Measurements from ENCODE around the gene CDH23.
A peak's percentile ranks its signal among the peaks of the same experiment; 100 is the strongest.

Gene CDH23

DNA sequence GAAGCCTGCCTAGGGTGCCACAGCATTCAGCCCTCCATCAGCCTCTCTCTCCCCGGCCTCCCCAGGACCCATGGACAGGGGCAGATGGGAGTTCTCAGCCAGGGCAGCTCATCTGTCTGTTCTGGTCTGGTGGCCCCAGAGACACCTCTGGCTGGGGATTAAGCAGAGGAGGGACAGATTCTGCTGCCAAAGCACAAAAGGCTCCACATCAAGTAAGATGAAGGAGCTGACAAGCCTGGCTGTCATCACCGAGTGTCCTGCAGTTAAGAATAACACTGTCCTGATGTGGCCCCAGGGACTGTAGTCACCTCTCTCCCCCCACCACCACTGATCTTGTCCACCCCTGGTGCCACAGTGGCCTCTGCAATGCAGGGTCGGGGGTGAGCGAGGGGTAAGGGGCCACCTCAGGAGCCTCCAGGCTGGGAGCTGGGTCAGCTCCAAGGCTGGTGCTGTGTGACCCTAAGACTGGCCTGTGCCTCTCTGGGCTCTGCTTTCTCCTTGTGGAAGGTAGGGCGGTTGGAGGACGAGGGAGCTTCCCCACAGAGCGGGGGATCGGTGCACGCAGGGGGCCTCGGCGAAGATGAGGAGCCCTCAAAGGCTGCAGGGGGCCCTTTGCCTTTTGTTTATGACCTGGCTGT is 304.1 kb downstream of the CDH23 start:
- no peak for DNase-seq
- intact Hi-C loops (cut with DNase I), result no loop called here

DNA sequence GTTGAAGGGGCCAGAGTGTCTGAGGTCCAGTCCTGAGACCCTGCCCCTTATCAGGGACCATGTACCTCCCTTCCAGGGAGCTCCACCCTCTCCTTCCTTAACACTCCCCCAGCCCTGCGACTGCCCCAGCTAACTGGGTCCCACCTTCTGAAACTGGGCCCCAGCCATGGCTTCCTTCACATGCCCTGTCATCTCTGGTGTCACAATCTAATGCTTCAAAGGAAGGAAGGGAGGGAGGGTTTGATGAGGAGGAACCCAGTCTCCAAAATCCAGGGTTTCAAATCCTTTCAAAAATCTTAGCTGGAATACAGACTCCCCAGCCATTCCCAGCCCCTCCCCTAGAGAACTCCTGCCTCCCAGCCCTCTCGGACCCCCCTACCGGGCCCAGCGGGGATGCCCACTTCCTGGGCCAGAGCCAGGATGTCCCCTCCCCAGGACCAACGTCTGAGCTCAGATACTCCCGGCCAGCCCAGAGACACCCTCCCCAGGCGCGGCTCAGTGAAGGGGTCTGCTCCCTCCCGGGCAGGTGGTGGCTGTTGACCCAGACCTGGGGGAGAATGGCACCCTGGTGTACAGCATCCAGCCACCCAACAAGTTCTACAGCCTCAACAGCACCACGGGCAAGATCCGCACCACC is 304.9 kb downstream of the CDH23 start:
- DNase-seq, result no peak
- intact Hi-C loops (cut with DNase I), result no loop called here

DNA sequence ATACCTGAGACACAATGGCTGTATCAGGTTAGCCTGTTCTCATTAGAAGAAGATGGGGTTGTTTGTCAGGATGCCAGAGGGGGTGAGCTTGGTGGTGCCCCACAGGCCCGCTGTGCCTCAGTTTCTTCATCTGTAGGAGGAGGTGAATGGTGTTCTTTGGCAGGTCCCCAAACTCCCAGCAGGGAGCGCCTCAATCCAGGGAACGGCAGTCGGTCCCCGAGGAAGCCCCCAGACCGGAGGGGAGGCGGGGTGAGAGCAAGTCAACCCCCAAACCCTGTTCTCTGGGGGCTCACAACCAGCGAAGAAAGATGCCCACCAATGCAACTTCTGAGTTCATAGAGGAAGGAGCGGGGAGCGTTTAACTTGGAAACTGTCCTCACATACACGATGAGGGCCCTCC is 306.9 kb downstream of the CDH23 start:
- DNase-seq, result no peak
- intact Hi-C loops (cut with DNase I), result no loop called here

DNA sequence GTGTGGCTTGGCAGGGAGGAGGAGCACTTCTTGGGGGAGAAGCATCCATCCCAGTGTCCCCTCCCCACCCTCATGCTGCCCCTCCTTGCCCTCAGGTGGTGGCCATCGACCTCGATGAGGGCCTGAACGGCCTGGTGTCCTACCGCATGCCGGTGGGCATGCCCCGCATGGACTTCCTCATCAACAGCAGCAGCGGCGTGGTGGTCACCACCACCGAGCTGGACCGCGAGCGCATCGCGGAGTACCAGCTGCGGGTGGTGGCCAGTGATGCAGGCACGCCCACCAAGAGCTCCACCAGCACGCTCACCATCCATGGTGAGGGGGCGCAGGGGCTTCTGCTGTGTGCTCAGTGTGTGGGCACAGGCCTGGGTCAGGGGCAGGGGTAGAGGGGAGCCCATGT is 308.1 kb downstream of the CDH23 start:
- intact Hi-C loops (cut with DNase I), result loop anchor here (5.0 kb wide), 1 partner anchor 388 kb away; the partner anchor contains the start of gene SLC29A3
- no peak for DNase-seq

DNA sequence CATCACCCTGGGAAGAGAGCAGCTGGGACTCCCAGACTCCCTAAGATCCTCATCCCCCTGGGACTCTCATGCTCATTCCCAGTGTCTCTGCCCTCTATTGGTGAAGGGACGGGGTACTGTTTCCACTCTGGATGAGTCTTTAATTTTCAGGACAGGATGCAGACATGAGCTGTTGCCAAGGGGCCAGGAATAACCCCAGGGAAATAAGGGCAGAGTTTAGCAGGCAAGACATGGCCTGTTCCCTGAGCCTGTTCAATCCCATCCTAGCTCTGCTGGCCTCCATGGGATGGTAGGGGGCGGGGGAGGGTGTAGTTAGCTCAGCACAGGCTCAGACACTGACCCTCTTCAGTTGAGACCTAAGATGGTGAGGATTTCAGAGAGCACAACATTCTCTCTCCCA is 308.9 kb downstream of the CDH23 start:
- intact Hi-C loops (cut with DNase I), result loop anchor here (5.0 kb wide), 1 partner anchor 388 kb away; the partner anchor contains the start of gene SLC29A3

DNA sequence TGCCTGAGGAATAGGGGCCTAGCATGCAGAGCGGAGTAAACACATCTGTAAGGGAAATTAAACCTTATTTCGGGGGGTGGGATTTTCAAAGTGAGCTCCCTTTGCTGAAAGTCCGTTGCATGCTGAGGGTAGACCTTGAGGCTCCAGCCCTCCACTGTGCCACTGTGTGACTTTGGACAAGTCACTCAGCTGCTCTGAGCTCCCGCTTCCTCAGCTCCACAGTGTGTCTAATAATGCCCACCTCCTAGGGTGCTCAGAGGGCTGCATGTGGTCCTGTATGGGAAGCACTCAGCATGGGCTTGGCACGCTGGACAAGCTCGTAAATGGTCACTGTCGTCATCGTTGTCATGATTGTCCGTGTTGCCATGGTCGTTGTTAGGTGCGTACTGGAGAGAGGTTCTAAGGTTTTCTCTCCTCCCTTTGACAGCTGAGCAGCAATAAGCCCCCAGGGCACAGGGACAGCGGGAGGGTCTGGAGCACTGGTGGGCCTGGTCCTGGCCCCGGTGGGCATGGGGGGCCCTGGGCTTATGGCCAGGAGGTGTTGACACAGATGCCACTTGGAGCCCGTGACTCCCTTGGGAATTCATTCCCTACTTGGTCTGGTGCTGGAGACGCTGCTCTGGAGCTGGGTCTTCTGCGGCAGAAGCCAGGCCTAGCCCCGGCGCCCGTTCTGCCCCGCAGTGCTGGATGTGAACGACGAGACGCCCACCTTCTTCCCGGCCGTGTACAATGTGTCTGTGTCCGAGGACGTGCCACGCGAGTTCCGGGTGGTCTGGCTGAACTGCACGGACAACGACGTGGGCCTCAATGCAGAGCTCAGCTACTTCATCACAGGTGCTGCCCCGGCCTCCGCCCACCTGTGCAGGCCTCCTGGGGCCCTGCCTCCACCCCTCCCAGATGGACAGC is 309.7 kb downstream of the CDH23 start:
- intact Hi-C loops (cut with DNase I), result loop anchor here (5.0 kb wide), 1 partner anchor 389 kb away; the partner anchor contains the start of gene SLC29A3
- no peak for DNase-seq

More for the DNA sequence above, 308.9 kb downstream of the CDH23 start:
- no peak for DNase-seq

DNA sequence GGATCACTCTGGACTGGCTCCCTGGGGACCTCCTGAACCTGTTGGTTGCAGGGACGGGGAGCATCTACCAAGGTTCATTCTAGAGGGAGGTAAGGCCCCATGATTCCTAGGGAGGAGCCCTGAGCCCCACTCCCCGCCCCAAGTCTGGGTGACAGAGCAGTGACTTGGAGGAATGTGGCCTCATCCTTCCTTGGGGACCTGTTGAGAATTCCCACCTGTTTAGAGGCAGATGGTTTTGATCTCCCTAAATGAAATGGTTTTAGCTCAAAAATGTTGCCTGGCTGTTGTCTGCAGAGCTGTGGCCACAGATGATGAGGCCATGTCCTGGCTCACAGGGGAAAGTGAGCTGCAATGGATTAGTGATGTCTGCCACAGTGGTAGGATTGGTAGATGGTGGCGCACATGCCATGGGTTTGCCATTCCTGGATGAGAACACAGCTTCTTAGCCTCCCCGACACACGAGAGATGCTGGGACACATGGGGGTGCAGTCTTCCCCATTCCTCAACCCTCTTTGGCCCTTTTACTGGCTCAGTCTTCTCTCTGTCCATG is 310.6 kb downstream of the CDH23 start:
- no peak for DNase-seq
- intact Hi-C loops (cut with DNase I), result loop anchor here (5.0 kb wide), 1 partner anchor 390 kb away; the partner anchor contains the start of gene SLC29A3

DNA sequence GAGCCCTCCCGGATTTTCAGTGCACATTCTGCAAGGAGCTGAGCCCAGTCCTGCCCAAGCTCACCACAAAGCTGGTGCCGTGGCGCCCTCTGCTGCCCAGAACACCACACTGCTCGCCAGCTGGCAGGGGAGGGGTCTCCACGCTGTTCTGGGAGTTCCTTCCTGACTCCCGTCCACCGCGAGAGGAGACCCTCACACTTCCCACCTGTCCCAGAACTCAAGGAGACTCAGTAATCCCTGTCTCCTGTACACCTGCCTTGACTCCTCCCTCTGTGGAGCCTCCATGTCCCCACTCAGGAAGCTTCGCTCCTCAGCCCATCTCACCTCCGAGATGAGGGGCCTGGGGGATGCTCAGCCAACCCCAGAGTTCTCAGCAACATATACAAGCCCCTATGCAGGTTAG is 311.6 kb downstream of the CDH23 start:
- intact Hi-C loops (cut with DNase I), result loop anchor here (5.0 kb wide), 1 partner anchor 391 kb away; the partner anchor contains the start of gene SLC29A3
- peak; percentile 57 to 91 (median 77) for DNase-seq

DNA sequence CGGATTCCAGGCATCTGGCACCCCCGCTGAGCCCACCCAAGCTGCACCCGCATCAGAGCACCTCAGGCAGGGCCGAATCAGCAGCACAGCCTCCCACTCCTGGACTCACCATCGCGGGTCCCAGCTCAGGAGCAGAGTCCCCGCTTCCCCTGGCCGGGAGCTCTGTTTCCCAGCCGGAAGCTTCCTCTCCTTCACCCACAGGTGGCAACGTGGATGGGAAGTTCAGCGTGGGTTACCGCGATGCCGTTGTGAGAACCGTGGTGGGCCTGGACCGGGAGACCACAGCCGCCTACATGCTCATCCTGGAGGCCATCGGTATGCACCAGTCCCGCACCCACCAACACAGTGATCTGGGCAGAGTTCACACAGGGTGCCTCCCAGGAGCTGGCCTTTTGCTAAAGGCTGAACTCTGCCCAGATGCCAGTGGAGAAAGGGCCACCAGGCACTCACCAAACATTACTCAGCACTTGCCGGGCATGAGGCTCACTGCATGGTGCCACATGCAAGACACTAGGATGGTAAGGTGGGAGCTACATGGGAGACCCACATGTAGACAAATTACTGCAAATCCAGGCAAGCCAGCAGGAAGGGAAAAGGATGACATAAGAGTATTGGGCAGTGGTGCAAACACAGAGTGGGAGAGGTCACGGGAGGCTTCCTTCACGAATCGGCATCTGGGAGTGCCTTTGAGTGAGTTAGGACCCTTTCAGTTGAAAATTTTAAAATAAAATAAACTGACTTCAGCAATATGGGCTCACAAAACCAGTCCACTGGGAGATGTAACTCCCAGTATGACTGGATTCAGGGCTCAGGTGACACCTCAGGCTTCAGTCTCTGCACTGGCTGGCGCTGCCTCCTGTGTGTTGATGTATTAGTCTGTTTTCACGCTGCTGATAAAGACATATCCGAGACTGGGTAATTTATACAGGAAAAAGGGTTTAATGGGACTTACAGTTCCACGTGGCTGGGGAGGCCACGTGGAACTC is 312.5 kb downstream of the CDH23 start:
- intact Hi-C loops (cut with DNase I), result loop anchor here (5.0 kb wide), 1 partner anchor 392 kb away; the partner anchor contains the start of gene SLC29A3
- DNase-seq, result no peak

DNA sequence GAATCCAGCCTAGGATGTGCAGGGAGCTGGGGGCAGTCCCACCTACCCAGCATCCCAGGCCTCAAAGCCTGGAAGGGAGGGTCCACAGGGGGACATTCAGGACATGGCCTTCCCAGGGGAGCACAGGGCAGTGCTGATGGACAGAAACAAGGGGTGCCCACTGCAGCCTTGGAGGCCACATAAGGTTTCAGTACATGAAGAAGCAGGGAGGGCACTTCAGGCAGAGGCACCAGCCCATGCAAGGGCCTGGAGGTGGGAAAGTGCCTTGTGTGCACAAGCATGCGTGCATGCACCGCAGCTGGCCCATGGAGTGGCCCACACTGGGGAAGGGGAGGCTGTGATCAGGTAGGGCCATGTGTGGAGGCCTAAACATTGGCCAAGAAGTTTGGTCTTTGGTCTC is 313.8 kb downstream of the CDH23 start:
- DNase-seq, result no peak
- intact Hi-C loops (cut with DNase I), result loop anchor here (5.0 to 10.0 kb wide), 3 partner anchors 184 to 333 kb away; no protein-coding TSS in a partner anchor

DNA sequence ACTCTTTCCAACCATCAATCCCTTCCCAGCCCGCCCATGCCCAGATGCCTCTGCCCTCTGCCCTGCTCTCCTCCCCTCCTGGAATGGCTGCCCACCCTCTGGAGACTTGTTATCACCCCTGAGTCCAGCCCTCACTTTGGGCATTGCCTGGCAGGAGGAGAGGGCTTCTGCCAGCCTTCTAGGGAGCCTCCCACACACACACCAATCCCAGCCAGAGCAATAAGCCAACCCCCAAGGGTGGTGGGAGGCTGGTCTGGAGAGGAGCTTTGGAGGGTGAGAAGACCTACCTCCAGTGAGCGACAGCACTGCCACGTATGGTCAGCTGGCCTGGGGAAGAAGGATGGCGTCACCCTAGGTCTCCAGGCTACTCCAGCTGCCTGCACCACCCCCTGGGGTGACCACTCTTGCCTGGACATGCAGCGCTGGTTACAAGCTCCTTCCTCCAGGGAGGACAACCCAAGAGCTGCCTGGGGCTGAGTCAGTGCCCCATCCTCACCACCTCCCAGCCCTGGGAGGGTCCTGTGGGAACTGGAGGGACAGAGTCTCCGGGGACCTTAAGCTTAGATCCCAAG is 314.4 kb downstream of the CDH23 start:
- DNase-seq, result no peak
- intact Hi-C loops (cut with DNase I), result loop anchor here (5.0 to 10.0 kb wide), 3 partner anchors 184 to 334 kb away; no protein-coding TSS in a partner anchor

DNA sequence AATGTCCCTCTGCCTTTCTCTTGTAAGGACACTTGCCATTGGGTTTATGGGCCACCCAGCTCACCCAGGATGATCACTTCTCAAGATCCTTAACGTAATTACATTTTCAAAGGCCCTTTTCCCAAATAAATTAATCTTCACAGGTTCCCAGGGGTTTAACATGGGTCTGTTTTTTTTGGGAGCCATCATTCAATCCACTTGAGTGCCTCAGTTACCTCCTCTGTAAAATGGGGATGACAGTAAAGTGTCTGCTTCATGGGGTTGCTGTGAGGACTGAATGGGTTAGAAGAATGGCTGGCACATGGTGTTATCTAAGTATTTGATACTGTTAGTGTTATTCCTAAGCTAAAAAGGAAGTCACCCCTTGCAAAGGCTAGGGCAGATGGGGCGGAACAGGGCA is 315.4 kb downstream of the CDH23 start:
- intact Hi-C loops (cut with DNase I), result loop anchor here (5.0 to 10.0 kb wide), 3 partner anchors 183 to 335 kb away; no protein-coding TSS in a partner anchor
- DNase-seq, result no peak

DNA sequence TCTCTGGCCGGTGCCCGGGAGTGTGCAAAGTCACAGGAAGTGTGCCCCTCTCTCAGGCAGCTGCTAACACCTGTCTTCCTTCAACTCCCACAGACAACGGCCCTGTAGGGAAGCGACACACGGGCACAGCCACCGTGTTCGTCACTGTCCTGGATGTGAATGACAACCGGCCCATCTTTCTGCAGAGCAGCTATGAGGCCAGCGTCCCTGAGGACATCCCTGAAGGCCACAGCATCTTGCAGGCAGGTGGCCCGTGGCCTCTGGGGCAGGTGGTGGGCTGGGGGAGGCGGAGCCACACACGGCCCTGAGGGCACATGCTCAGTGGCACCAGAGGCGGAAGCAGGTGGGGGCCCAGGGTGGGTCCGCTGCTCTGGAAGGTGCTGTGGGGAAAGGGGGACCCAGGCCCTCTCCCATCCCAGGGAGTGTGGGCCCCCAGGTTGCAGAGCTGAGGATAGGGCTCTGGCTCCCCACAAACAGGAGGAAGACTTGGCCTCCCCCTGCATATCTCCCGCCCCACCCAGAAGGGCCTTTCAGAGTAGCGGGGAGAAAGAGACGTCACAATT is 315.9 kb downstream of the CDH23 start:
- intact Hi-C loops (cut with DNase I), result loop anchor here (5.0 to 10.0 kb wide), 3 partner anchors 182 to 335 kb away; no protein-coding TSS in a partner anchor
- peak in 3 of 42 donors; percentile 28 to 49 (median 36) for DNase-seq

DNA sequence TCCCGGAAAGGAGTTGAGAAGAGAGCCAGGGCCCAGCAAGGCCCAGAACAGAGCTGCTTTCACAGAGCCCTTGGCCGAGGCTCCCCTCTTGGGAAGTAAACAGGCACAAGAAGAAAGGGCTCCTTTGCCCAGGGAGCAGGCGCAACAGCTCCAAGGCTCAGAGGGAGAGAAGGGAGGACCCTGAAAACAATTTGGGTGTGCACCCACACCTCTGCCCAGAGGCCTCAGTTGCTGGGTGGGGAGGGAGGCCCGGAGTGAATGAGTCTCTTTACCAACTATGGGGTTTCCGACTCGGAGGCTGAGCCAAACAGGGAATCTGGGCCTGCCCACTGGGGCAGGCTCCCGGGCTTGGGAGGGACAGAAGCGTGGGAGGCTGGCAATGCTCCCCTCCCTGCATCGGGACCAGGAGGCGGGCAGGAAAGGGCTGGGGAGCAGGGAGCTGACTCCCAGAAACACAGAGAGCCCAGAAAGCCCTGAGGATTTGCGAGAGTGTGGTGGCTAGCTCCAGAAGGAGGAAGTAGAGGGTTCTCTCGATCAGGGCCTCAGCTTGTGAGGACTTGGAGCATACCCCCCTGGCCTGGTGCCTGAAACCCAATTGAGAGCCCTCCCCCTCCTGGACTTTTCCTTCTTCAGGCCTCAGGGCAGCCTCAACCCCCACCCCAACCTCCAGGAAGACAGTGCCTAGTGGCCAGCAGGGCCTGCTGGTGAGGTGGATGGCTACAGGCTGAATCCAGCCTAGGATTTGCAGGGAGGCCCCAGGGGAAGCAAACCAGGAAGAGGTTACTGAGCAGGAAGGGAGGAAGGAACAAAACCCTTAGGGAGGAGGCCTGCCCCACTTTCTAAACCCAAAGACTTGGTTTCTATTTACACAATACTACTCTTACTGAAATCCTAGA is 316.7 kb downstream of the CDH23 start:
- peak; percentile 61 to 96 (median 86) for DNase-seq
- intact Hi-C loops (cut with DNase I), result loop anchor here (5.0 to 10.0 kb wide), 3 partner anchors 181 to 336 kb away; no protein-coding TSS in a partner anchor

DNA sequence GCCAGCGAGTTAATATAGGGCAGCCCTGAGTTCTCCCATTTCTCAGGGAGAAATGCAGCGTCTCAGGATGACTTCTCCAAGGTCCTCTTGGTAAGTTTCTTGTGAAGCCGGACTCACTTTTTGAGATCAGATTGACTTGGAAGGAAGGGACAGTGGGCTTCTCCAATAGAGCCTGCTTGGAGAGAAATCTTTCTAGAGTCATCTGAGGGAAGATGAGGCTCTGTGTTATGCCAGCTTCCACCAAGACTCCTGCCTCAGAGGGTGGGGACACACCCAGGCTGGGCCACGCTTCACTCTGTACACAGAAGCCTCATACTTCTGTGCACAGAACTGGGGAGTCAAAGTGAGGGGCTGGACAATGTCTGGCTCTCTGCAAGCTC is 317.3 kb downstream of the CDH23 start:
- no peak for DNase-seq
- intact Hi-C loops (cut with DNase I), result loop anchor here (5.0 to 10.0 kb wide), 3 partner anchors 181 to 337 kb away; no protein-coding TSS in a partner anchor

DNA sequence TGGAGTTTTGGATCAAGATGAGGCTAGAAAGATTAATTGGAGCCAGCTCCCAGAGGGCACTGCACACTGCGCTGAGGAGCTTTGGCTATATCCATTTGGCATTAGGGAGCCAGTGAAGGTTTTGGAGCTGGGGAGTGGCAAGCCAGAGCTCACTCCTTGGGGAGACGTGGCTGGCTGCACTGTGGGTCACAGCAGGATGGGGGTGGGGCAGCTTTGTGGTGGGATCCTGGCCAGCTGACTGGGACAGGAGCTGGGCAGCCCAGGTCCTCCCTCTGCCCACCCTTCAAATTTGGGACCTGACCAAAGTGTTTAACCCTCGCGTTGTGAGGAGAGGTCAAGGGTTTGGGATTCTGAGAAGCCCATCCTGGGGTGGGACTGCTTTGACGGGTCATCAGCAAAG is 317.9 kb downstream of the CDH23 start:
- DNase-seq, result peak in 1 of 42 donors; percentile 52
- intact Hi-C loops (cut with DNase I), result loop anchor here (5.0 to 10.0 kb wide), 3 partner anchors 180 to 337 kb away; no protein-coding TSS in a partner anchor
